Measurements from ENCODE around the gene NANOS3. TPM values are rescaled to one million over a fixed set of nuclear protein-coding genes. Genes with fewer than 3 reads are reported as not detected.
"Not testable (repeated sequence)": the region's sequence is repeated elsewhere in the genome, so short reads cannot be mapped to it uniquely, and the experiment has no call there.

Gene NANOS3
- total and polyA plus RNA-seq, 2 experiments from 2014 or later, result not detected

- not testable (repeated sequence) for H3K4me1 ChIP-seq (ENCODE audit: insufficient read depth); H2AFZ ChIP-seq; ATAC-seq; H3K4me3 ChIP-seq; H3K27ac Mint-ChIP-seq; H3K9me3 Mint-ChIP-seq; H3K4me2 ChIP-seq; H3K27ac ChIP-seq (ENCODE audit: low read depth); DNase-seq (ENCODE audit: low spot score); H3K4me1 Mint-ChIP-seq; H3K27me3 Mint-ChIP-seq (ENCODE audit: insufficient read depth, low read depth, poor library complexity); H3K79me2 ChIP-seq (replicated peaks; ENCODE audit: insufficient read depth); H4K20me1 ChIP-seq (replicated peaks; ENCODE audit: insufficient read depth); H3K4me3 Mint-ChIP-seq; H3K27me3 ChIP-seq (ENCODE audit: insufficient read depth); H3F3A ChIP-seq (replicated peaks; ENCODE audit: low read depth); H3K9me2 ChIP-seq (ENCODE audit: insufficient read depth)
- peaks cover 66% of the 10 kb centered on the region for H3K36me3 Mint-ChIP-seq (ENCODE audit: low read depth)
- H3K36me3 ChIP-seq (ENCODE audit: insufficient read depth), result peaks cover 12% of the 10 kb centered on the region; the same call in 1 of the 2 replicates
Observed at GRCh38 chr19:13922118-13922517, 45.2 kb downstream of the NANOS3 start.

- DNase-seq (ENCODE audit: low spot score) (no peak), ATAC-seq (no peak)
- Histone ChIP-seq H3K4me2 (no peak overlapping the region), H3K9me2 (ENCODE audit: insufficient read depth) (no peaks in the 10 kb centered on the region), H3K27me3 (ENCODE audit: insufficient read depth) (no peaks in the 10 kb centered on the region), H3K4me3 (no peak overlapping the region), H4K20me1 (replicated peaks; ENCODE audit: insufficient read depth) (peaks cover 4% of the 10 kb centered on the region), H3K79me2 (replicated peaks; ENCODE audit: insufficient read depth) (no peaks in the 10 kb centered on the region), H3K36me3 (ENCODE audit: insufficient read depth) (peaks cover 12% of the 10 kb centered on the region; the same call in 1 of the 2 replicates), H2AFZ (no peak overlapping the region), H3K4me1 (ENCODE audit: insufficient read depth) (no peaks in the 10 kb centered on the region), H3K27ac (ENCODE audit: low read depth) (no peak overlapping the region), H3F3A (replicated peaks; ENCODE audit: low read depth) (no peaks in the 10 kb centered on the region)
- Mint-ChIP-seq H3K27me3 (ENCODE audit: insufficient read depth, low read depth, poor library complexity) (peaks cover 5% of the 10 kb centered on the region), H3K27ac (no peak overlapping the region), H3K36me3 (ENCODE audit: low read depth) (peaks cover 71% of the 10 kb centered on the region), H3K4me1 (no peaks in the 10 kb centered on the region), H3K4me3 (no peak overlapping the region), H3K9me3 (peaks cover 9% of the 10 kb centered on the region; the same call in 2 of the 3 replicates)
- no peak for TF ChIP-seq ZNF331 (CRISPR knock-in tag; IDR thresholded peaks at IDR 0.05; ENCODE audit: low read depth)
- TF ChIP-seq POLR2AphosphoS5 (IDR thresholded peaks at IDR 0.05; ENCODE audit: low read depth), result no peak
- no peak for TF ChIP-seq NANOG (IDR thresholded peaks at IDR 0.05; ENCODE audit: borderline replicate concordance)
- TF ChIP-seq CTCF (conservative IDR thresholded peaks at IDR 0.05; ENCODE audit: low read depth in 2 of 2), result no peak
- no peak for TF ChIP-seq EZH2 (IDR thresholded peaks at IDR 0.05; ENCODE audit: low read depth, unreplicated experiment)
- TF ChIP-seq ETS1 (IDR thresholded peaks at IDR 0.05), result no peak
- TF ChIP-seq JUNB (IDR thresholded peaks at IDR 0.05; ENCODE audit: unreplicated experiment), result no peak
- no peak for TF ChIP-seq STAT1 (IDR thresholded peaks at IDR 0.05; ENCODE audit: unreplicated experiment)
- no peak for TF ChIP-seq EZH2phosphoT487 (IDR thresholded peaks at IDR 0.05; ENCODE audit: unreplicated experiment)
- no peak for TF ChIP-seq ZNF462 (CRISPR knock-in tag; IDR thresholded peaks at IDR 0.05)
- no peak for TF ChIP-seq CREB1 (CRISPR knock-in tag; IDR thresholded peaks at IDR 0.05; ENCODE audit: low read depth)
- no peak for TF ChIP-seq ZNF114 (CRISPR knock-in tag; IDR thresholded peaks at IDR 0.05)
Observed at GRCh38 chr19:13923194-13923987, 46.5 kb downstream of the NANOS3 start.

Data from GM23338 (cell line).